MG63 (cell line): ENCODE data around the gene KRT75. TPM values are rescaled to one million over a fixed set of nuclear protein-coding genes. Genes with fewer than 3 reads are reported as not detected.

Source experiments
- DNase-seq: peaks from one replicate; pipeline ENCODE4 v3.0.0-alpha.2; 2020
- H3K27me3 ChIP-seq: fragments of 250-450 bp; sonication (Bioruptor Pico); 2 replicates; pipeline ENCODE4 v1.5.1; 2020; ENCODE audit warnings: mild to moderate bottlenecking, moderate library complexity
- H3K36me3 ChIP-seq: fragments of 250-450 bp; sonication (Bioruptor Pico); 2 replicates; pipeline ENCODE4 v1.5.1; 2020; ENCODE audit warnings: mild to moderate bottlenecking, moderate library complexity
- H3K4me3 ChIP-seq: fragments of 250-450 bp; sonication (Bioruptor Pico); 2 replicates; pipeline ENCODE4 v1.5.1; 2020; ENCODE audit warnings: mild to moderate bottlenecking, moderate library complexity
- H3K9me3 ChIP-seq: fragments of 250-450 bp; sonication (Bioruptor Pico); 2 replicates; pipeline ENCODE4 v1.5.1; 2020; ENCODE audit warnings: mild to moderate bottlenecking, moderate library complexity
- total RNA-seq: library from RNA; depleted of rRNA; stranded (reverse); fragments of >200 nt; shearing (Covaris generic); gene quantifications from 2 replicates; pipeline ENCODE4 v1.2.3, GENCODE V29; 2014; ENCODE audit warnings: low replicate concordance

The KRT75 gene
- total RNA-seq, 1 experiment from 2014 or later: not detected

- no peaks in the 10 kb centered on the region for H3K36me3 ChIP-seq
- no peak overlapping the region for H3K4me3 ChIP-seq
- no peaks in the 10 kb centered on the region for H3K9me3 ChIP-seq
- no peaks in the 10 kb centered on the region for H3K27me3 ChIP-seq
- no peak for DNase-seq
These were observed 10.8 kb upstream of the KRT75 start for GRCh38 chr12:52444647-52445595.

- Histone ChIP-seq H3K9me3 (no peaks in the 10 kb centered on the region), H3K36me3 (no peaks in the 10 kb centered on the region), H3K4me3 (no peak overlapping the region), H3K27me3 (no peaks in the 10 kb centered on the region)
- DNase-seq: no peak
These were observed 9.8 kb upstream of the KRT75 start for GRCh38 chr12:52443966-52444365.

GRCh38 chr12:52442600-52443061, 8.5 kb upstream of the KRT75 start:
- Histone ChIP-seq H3K27me3 (no peaks in the 10 kb centered on the region), H3K4me3 (no peak overlapping the region), H3K9me3 (no peaks in the 10 kb centered on the region), H3K36me3 (no peaks in the 10 kb centered on the region)
- DNase-seq: peak; percentile 85

GRCh38 chr12:52441320-52441911, 7.2 kb upstream of the KRT75 start:
- H3K9me3 ChIP-seq: no peaks in the 10 kb centered on the region
- no peak overlapping the region for H3K4me3 ChIP-seq
- no peak for DNase-seq
- H3K36me3 ChIP-seq: no peaks in the 10 kb centered on the region
- no peaks in the 10 kb centered on the region for H3K27me3 ChIP-seq

- Histone ChIP-seq H3K9me3 (no peaks in the 10 kb centered on the region), H3K36me3 (no peaks in the 10 kb centered on the region), H3K27me3 (no peaks in the 10 kb centered on the region), H3K4me3 (no peak overlapping the region)
- DNase-seq: no peak
These were observed 6.7 kb upstream of the KRT75 start for GRCh38 chr12:52440821-52441319.

- DNase-seq: no peak
- Histone ChIP-seq H3K36me3 (no peaks in the 10 kb centered on the region), H3K4me3 (no peak overlapping the region)
These were observed 5.7 kb upstream of the KRT75 start for GRCh38 chr12:52439845-52440244.

GRCh38 chr12:52439420-52439819, 5.2 kb upstream of the KRT75 start:
- H3K27me3 ChIP-seq: no peaks in the 10 kb centered on the region
- H3K9me3 ChIP-seq: no peaks in the 10 kb centered on the region
- H3K4me3 ChIP-seq: no peak overlapping the region
- H3K36me3 ChIP-seq: no peaks in the 10 kb centered on the region
- DNase-seq: no peak

More at GRCh38 chr12:52439845-52440244, 5.7 kb upstream of the KRT75 start:
- H3K9me3 ChIP-seq: no peaks in the 10 kb centered on the region
- no peaks in the 10 kb centered on the region for H3K27me3 ChIP-seq

- no peak overlapping the region for H3K4me3 ChIP-seq
- DNase-seq: no peak
- no peaks in the 10 kb centered on the region for H3K27me3 ChIP-seq
- no peaks in the 10 kb centered on the region for H3K36me3 ChIP-seq
- no peaks in the 10 kb centered on the region for H3K9me3 ChIP-seq
These were observed 4.4 kb upstream of the KRT75 start for GRCh38 chr12:52438305-52439301.

GRCh38 chr12:52437508-52437907, 3.3 kb upstream of the KRT75 start:
- DNase-seq: no peak
- Histone ChIP-seq H3K4me3 (no peak overlapping the region), H3K9me3 (no peaks in the 10 kb centered on the region), H3K36me3 (no peaks in the 10 kb centered on the region), H3K27me3 (no peaks in the 10 kb centered on the region)

GRCh38 chr12:52436828-52437474, 2.8 kb upstream of the KRT75 start:
- DNase-seq: no peak
- Histone ChIP-seq H3K36me3 (no peaks in the 10 kb centered on the region), H3K9me3 (no peaks in the 10 kb centered on the region), H3K27me3 (no peaks in the 10 kb centered on the region; the same call in 1 of the 2 replicates), H3K4me3 (no peak overlapping the region)

GRCh38 chr12:52436000-52436827, 2.0 kb upstream of the KRT75 start:
- Histone ChIP-seq H3K4me3 (no peak overlapping the region), H3K36me3 (no peaks in the 10 kb centered on the region), H3K27me3 (peaks cover 2% of the 10 kb centered on the region; the same call in 1 of the 2 replicates), H3K9me3 (no peaks in the 10 kb centered on the region)
- peak; percentile 34 for DNase-seq

GRCh38 chr12:52435659-52435999, 1.5 kb upstream of the KRT75 start:
- Histone ChIP-seq H3K4me3 (no peak overlapping the region), H3K27me3 (peaks cover 2% of the 10 kb centered on the region; the same call in 1 of the 2 replicates), H3K36me3 (no peaks in the 10 kb centered on the region), H3K9me3 (no peaks in the 10 kb centered on the region)
- DNase-seq: no peak

- H3K27me3 ChIP-seq: peaks cover 6% of the 10 kb centered on the region; the same call in 1 of the 2 replicates
- H3K9me3 ChIP-seq: no peaks in the 10 kb centered on the region
- no peak for DNase-seq
- H3K4me3 ChIP-seq: no peak overlapping the region
- no peaks in the 10 kb centered on the region for H3K36me3 ChIP-seq
These were observed 774 bp upstream of the KRT75 start for GRCh38 chr12:52434760-52435530.

- no peak for DNase-seq
- H3K4me3 ChIP-seq: no peak overlapping the region
- no peaks in the 10 kb centered on the region for H3K36me3 ChIP-seq
- H3K27me3 ChIP-seq: peaks cover 6% of the 10 kb centered on the region
- no peaks in the 10 kb centered on the region for H3K9me3 ChIP-seq
These were observed 580 bp downstream of the KRT75 start for GRCh38 chr12:52433501-52434080.
